ENCODE data around the gene TMEM132C.

DNA sequence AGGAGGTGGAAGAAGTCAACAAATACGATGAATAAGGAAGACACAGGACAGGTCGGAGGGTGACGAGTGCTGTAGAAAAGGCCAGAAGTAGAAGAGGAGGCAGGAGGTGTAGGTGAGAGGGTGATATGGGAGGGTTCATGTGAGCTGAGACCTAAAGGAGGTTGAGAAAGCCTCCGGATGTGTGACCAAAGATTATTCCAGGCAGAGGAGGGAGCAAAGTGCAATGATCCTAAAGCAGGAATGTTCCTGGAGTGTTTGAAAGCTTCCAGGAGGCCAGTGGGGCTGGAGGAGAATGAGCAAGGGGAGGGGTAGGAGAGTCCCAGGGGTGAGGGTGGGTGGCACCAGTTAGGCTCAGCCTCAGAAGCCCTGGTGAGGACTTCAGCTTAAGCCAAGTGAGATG, 340.0 kb downstream of the TMEM132C start:
- no peak for TF ChIP-seq SP1 (IDR thresholded peaks at IDR 0.05)
- TF ChIP-seq FOXK2 (IDR thresholded peaks at IDR 0.05) = no peak
- no peak for TF ChIP-seq FOXA1 (IDR thresholded peaks at IDR 0.05)
- no peak for TF ChIP-seq FOXM1 (IDR thresholded peaks at IDR 0.05; ENCODE audit: borderline replicate concordance)
